Kidney glomerular epithelial cell (primary cell): Measurements from ENCODE around the gene TEX101.
"Not testable (repeated sequence)": the region's sequence is repeated elsewhere in the genome, so short reads cannot be mapped to it uniquely, and the experiment has no call there.

Experiments used
- DNase-seq: peaks from one replicate; lab custom pipeline; 2025; lab: John Stamatoyannopoulos, UW

TEX101 gene, protein sequence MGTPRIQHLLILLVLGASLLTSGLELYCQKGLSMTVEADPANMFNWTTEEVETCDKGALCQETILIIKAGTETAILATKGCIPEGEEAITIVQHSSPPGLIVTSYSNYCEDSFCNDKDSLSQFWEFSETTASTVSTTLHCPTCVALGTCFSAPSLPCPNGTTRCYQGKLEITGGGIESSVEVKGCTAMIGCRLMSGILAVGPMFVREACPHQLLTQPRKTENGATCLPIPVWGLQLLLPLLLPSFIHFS

DNA sequence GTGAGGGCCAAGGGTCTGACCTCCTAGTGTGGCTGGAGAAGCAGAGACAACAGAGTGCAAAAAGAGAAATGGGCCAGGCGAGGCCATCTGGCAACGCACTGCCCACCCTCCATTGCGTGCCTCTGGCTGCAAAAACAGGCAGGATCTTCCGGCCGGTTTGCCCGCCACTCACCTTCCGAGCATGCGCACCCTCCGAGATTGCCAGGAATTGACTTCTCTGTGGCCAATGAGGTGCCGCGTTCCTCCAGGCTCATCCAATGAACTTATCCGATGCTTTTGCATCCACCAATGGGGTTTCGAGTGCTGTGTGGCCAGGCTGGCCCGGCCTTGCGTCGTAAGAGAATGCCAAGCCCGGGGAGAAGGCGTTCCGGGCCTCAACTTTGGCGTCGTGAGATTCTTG, at the start of gene TEX101:
TEX101 (plus strand) TSS at position 337 of the 400 bp plus-strand sequence. CDS start 1,030 bp downstream, outside the sequence.
- no peak for DNase-seq

DNA sequence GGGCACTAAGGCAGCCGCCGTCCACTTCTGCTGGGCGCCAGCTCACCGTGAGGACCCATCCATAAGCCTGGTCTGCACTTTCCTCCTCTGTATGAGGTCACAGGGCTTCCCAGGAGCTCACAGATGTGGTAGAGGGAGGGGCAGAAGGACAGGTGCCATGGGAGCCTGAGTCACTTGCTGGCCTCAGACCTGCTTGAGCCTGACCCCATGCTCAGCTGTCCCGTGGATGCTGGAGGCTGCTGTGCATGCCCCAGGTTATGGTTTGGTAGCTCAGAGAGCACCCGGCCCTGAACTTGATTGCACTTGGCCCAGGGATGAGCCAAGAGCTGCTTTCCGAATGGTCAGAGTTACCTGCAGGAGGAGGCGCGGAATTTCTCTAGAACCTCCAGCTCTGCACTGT, 49.0 kb upstream of the TEX101 start:
- DNase-seq = not testable (repeated sequence)

DNA sequence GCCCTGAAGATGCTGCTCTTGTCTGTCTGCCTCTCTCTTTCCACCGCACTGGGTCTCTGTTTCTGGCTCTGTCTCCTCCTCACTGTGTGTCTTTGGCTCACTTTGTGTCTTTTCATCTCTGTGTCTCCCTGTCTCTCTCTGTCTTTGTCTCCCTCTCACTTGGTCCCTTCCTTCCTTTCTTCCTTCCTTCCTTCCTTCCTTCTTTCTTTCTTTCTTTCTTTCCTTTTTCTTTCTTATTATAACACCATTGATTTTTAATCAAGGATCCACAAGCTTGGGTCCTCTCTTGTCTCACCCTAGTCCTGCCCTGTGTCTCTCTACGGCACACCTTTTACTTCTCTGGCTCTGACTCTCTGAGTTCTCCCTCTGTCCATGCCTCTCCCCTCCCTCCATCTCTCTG, 46.9 kb upstream of the TEX101 start:
- DNase-seq = no peak

DNA sequence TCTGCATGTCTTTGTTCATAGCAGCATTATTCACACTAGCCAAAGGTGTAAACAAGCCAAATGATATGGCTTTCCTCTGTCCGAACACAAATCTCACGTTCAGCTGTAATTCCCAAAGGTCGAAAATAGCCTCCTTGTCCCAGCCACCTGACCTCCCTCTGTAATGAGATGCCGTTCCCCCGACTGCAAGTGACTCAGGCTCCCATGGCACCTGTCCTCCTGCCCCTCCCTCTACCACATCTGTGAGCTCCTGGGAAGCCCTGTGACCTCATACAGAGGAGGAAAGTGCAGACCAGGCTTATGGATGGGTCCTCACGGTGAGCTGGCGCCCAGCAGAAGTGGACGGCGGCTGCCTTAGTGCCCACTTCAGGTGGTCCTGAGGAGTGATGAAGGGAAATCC, 45.8 kb upstream of the TEX101 start:
- not testable (repeated sequence) for DNase-seq

DNA sequence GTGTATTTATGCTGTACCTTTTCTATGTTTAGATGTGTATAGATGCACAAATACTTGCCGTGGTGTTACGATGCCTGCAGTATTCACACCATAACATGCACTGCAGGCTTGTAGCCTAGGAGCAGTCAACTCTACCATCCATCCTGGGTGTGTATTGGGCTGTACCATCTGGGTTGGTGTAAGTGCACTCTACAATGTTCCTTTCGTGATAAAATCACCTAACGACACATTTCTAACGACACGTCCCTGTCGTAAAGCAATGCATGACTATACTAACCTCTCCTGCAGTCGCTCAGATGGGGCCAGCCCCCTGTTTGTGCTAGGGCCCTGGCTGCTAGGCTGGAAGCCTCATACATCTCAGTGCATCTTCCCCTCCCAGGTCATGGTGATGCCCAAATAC, 42.8 kb upstream of the TEX101 start:
- no peak for DNase-seq

DNA sequence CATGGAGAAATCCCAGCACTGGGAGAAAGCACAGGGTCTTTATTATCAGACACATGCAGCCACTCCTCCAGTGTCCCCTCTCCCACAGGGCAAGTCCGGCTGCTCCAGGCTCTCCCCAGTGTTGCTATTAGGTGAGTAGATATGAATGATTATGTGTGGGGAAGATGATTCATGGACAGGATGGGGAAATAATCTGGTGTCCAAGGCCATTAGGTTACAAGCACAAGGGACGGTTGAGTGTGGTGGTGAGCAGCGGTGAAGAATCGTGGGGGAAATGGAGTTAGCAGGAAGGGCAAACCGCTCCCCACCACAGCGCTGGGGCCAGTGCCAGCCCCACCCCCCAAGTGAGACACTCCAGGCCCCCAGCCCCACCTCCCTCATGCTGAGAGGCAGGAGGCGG, 42.2 kb upstream of the TEX101 start:
- no peak for DNase-seq

DNA sequence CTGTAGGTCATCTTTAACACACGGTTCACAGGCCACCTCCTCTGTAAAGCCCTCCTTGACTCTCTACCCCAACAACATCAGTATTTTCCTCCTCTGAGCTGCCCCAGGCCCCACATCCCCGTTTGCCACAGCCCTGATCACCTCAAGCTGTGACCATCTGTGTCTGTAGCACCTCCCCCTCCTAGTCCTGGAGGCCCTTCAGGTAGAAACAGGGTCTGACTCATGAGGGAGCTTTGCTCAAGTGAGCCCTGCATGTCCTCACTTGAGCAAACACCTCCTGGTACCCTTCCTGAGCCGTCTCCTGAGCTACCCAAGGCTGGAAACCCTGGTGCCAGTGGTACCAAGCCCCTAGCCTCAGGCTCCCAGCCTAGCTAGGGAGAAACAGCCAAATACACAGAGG, 37.1 kb upstream of the TEX101 start:
- DNase-seq = not testable (repeated sequence)

DNA sequence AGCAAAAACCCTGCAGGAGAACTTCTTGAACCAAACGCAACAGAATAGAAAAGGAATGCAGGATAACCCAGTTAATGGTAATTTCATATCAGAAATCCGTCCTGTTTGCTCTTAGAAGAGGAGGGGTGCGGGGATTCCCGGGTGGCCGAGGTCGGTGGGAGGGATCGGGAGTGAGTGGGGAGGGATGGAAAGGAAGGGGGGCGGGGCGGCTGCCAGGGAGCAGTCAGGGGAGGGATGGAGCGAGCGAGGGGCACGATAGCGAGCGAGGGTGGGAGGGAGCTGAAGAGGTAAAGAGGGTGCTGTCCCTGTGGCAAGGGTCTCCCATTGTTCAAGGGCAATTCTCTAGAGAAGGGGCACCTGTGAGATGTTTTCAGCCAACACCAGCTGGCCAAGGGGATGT, 34.7 kb upstream of the TEX101 start:
- DNase-seq = no peak

DNA sequence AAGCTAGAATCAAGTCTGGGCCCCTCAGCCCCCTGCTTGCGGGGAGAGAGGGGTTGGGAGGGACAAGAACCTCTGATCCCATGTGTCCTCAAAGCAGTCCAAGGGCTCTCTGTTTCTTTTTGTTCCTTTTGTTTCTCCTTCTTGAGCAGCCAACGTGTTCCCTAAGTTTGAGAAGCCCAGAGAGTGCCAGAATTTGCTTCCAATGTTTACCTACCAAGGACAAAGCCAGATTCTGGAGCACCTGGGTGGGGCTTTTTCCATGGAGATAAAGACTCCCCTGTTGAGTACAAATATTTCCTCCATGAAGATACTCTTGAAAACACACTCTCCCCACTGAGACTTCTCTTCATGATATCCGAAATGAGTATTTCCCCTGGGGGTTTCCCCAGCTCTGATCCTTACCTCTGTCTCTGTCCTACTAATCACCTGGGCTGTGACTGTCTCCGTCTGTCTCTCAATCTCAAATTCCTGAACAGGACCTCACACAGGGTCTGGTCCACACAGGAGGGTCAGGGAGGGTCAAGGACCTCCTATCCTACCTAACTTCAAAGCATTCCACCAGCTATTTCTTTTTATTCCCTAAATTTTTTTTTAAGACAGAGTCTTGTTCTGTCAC, 33.8 kb upstream of the TEX101 start:
- no peak for DNase-seq

DNA sequence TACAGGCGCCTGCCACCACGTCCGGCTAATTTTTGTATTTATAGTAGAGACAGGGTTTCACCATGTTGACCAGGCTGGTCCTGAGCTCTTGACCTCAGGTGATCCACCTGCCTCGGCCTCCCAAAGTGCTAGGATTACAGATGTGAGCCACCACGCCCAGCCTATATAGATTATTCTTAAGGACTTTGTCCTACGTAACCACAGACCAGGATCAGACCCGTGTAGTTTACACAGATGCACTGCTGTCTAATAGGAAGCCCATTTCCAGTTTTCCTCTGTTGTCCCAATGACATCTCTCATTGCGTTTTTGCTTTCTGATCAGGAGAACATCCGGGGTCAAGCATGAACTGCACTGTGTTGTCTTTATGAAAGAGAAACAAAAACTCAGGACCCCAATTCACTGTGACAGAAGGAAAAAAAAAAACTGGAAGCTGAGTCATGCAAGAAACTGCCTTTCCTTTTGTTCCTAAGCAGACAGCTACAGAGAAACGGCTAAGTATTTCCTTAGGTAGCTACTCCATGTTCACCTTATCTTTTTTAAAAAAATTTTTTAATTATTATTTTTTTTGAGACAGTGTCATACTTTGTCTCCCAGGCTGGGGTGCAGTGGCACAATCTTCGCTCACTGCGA, 32.0 kb upstream of the TEX101 start:
- DNase-seq = not testable (repeated sequence)

DNA sequence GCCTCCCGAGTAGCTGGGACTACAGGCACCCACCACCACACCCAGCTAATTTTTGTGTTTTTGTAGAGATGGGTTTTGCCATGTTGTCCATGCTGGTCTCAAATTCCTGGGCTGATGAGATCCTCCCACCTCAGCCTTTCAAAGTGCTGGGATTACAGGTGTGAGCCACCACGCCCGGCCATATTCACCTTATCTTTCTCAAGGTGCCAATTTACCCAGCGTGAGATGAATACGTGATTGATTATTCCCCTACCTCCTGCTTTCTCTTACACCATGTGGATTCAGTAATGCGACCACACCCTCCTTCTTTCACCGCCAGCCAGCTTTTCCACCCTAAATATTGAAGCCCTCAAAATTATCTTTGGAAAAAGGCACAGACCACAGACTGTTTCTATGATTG, 31.4 kb upstream of the TEX101 start:
- DNase-seq = not testable (repeated sequence)

DNA sequence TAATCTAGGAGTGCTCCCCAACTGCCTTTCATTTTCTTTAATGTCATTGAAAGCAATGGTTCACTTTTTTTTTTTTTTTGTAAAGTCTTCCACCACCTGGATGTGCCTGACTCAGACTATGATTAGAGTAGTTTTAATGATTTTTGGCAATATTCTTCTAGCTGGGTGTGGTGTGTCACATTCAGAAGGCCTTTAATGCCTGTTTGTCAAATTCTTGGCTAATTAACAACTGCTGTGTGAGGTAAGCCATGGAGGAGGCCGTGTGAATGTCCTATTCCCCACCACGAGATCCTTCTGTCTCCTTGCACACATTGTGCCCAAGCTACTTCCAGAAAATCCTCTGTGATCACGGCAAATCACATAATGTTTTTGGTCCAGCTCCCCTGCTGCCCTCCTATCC, 30.9 kb upstream of the TEX101 start:
- DNase-seq = not testable (repeated sequence)

DNA sequence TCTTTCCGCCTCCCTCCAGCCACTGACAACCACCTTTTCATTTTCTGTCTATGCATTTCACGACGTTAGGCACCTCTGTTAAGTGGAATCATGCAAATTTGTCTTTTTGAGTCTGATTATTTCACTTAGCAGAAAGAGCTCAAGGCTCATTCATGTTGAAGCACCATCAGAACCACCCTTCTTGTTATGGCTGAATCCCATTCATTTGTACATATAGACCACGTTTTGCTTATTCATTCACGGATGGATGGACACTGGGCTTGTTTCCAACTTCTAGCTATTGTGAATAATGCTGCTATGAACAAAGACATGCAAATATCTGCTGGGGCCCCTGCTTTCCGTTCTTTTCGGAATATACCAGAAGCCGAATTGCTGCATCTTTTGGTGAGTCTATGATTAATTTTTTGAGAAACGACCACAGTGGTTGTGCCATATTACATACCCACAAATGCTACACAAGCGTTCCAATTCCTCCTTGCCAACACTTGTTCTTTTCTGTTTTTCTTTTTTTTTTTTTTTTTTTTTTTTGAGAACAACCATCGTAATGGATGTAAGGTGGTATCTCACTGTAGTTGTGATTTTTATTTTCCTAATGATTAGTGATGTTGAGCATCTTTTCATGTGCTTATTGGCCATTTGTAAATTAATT, 23.7 kb upstream of the TEX101 start:
- DNase-seq = not testable (repeated sequence)

DNA sequence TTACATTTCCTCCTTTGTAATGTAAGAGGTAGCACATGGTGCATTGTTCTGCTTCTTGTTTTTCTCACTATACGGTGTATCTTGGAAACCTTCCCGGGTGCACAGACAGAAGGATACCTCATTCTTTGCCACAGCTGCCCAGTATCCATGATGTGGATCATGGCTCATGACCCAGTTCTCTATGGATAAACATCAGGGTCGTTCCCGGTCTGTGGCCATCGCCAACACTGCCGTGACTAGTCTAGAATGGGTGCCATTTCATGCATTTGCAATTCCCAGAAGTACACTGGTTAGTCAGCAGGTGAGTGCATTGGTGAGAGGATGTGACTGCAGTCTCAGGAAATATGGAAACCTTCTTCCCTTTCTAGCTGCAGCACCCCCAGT, 23.1 kb upstream of the TEX101 start:
- not testable (repeated sequence) for DNase-seq

DNA sequence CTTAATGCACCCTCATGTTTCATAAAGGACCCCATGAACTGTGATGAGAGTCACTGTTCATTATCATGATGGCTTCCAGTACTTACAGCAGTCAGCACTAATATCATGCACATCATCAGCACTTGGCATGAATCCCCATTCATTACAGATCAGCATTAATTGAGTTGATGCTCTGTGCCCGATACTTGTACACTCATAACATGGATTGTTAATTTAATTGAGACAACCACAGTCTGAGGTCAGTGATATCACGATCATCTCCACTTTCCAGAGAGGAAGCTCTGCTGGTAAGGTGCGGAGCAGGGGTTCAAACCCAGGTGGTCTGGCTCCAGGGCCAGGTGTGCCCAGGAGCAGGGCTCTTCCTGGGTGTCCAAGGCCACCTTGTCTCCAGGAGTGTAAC, 21.2 kb upstream of the TEX101 start:
- not testable (repeated sequence) for DNase-seq

DNA sequence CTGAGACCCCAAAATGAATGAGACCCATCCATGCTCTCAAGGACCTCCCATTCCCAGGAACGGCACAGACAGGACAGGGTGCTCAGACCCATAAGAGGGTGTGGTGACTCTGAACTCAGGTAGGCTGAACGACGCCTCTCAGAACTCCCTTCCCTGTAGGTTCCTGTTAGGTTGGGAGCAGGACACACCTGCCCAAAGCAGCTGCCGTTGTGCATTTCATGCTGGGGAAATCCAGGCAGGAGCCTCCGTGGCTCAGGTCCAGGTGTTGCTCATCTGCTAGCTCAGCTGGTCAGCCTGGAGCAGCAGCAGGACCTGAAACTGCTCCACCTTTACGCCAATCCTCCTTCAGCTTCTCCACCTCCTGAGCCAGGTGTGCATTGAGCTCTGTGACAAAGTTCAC, 19.1 kb upstream of the TEX101 start:
- DNase-seq = no peak

DNA sequence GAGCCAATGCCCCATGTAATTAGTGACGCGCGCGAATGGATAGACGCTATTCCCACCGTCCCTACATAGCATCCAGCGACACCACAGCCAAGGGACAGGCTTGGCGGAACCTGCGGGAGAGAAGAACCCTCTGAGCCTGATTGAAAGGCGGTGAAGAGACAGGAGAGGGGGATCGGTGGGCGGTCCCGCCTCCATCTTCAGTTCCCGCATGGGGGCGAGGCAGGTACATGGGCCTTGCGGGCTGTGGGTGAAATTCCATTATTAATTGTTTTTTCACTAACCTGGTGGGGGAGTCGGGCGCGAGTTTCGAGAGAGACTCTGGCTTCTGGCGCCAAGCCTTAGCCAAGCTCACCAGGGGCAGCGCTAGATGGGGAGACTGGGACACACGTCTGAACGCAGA, 8.4 kb upstream of the TEX101 start:
- no peak for DNase-seq

DNA sequence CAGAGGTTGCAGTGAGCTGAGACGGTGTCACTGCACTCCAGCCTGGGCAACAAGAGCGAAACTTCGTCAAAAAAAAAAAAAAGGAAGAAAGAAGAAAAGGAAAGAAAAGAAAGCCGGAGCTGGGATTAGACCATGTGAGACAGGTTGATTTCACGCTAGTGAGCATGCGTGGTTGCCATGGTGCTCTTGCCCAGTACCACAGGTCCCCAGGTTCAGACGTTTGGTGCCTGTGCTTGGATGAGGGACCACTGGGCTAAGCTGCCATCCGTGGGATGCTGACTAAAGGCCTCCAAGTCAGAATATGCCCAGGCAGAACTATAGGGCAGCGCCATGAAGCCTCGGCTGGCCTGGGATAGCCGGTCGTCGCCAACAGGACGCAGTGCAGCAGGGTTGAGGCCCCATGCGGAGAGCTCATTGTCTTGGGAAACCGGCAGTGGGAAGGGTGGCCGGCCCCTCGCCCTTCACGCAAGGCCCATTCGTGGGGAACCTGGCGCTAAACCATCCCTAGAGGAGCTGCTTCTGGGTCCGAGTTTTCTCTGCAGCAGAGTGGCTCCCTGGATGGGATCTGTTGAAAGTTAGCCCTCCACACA, 7.2 kb upstream of the TEX101 start:
- no peak for DNase-seq

DNA sequence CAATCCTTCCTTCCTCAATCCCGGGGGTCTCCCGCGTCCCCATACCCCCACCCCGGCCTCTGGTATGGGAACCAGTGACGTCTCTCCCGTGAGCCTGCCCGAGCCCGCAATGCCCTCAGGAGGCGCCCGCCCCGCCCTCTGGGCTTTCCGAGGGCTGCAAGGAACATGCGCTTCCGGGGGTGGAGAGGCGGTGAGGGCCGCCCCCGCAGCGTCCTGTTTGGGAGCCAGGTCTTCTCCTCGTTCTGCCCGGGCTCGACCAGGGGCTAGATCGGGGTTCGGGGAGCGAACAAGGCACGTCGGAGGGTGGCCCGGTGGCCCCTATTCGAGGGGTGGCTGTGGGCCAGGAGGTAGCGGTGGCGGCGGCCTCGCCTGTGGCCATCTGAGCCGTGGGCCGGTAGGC, 6.6 kb upstream of the TEX101 start:
- DNase-seq = no peak

DNA sequence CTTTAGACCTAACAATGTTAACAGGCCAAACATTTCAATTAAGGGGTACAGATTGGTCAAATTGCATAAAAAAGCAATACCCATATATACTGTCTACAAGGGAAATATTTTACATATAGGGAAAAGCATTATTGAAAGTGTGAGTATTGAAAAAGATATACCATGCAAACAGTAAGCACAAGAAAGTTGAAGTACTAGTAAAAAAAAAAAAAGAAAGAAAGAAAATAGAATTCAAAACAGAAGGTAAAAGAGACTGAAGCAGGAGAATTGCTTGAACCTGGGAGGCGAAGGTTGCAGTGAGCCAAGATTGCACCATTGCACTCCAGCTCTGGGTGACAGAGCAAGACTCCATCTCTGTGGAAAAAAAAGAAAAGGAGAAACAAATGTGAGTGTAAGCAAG, 5.3 kb upstream of the TEX101 start:
- DNase-seq = no peak

DNA sequence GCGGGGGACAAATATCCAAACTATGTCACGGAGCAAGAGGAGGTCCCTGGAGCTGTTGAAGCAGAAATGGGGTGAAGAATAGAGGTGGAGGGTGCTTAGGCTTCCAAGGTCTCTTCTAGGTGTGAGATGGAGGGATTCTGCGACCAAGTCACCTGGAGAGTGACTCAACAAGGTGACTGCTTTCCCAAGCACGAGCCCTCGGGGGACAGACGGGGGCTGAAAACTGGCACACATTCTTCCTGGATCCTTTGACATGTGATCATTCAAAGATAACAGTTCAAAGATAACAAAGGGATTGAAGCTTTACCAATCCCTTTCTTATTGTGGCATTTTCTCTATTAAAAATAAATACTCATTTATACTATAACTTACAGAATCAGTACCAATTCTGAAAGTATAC, 2.2 kb upstream of the TEX101 start:
- DNase-seq = no peak

DNA sequence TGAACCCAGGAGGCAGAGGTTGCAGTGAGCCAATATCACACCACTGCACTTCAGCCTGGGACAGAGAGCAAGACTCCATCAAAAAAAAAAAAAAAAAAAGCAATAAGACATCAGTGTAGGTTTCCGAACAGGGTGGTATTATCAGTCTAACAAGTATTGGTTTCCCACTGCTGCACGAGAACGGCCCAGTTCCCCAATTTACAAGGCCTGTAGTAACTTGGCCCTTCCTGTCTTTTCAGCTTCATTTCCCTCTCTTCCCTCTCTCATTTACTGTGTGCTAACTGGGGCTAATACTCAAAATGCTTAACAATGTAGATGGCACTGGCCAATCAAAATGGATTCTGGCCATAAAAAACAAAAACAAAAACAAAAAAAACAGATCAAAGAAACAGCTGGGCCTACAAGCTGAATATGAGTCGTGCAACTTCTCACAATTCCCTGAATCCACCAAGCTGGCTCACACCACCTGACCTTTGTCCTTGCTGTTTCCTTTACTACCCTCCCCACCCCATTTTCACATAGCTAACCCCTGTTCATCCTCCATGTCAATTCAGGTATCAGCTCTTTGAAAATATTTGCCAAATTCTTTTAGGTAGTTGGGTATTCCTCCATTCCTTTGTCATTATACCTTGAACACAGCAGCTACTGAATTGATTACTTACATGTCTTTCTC, 2.4 kb downstream of the TEX101 start:
- DNase-seq = no peak
